OCI-LY1 (cell line): ENCODE results near the gene LRP8.

Experiments
- EZH2 ChIP-seq: fragments of 200-600 bp; sonication (generic), shearing (Covaris generic); IDR thresholded peaks from 2 replicates; pipeline ENCODE4 v1.8.0; 2017; ENCODE audit warnings: borderline replicate concordance, mixed run types, mild to moderate bottlenecking, antibody characterized with exemption, low read length, moderate library complexity, mixed read lengths
- TF ChIP-seq, protein P1 (sequence below): fragments of 200-600 bp; sonication (generic), shearing (Covaris generic); IDR thresholded peaks from 2 replicates; pipeline ENCODE4 v1.5.1; 2017; ENCODE audit warnings: mild to moderate bottlenecking, antibody characterized with exemption, low read length, moderate library complexity, mixed read lengths

DNA sequence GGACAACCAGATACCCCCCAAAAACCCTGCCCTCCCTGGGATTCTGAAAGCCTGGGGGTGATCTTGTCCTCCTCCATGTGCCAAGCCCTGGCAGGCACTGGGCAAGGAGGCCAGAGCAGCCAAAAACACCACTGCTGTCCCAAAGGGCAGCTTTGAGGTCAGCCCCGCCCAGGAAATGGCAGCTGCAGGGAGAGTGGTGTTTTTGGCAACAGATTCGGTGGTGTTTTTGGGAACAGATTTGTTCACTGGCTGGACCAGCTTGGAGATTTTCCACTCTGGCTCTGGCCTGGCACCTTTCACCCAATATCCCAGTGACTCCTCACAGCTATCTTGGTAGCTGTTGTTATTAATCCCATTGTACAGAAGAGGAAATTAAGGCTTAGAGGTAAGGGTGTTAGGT, 34.7 kb downstream of the LRP8 start:
- TF ChIP-seq, protein P1, sequence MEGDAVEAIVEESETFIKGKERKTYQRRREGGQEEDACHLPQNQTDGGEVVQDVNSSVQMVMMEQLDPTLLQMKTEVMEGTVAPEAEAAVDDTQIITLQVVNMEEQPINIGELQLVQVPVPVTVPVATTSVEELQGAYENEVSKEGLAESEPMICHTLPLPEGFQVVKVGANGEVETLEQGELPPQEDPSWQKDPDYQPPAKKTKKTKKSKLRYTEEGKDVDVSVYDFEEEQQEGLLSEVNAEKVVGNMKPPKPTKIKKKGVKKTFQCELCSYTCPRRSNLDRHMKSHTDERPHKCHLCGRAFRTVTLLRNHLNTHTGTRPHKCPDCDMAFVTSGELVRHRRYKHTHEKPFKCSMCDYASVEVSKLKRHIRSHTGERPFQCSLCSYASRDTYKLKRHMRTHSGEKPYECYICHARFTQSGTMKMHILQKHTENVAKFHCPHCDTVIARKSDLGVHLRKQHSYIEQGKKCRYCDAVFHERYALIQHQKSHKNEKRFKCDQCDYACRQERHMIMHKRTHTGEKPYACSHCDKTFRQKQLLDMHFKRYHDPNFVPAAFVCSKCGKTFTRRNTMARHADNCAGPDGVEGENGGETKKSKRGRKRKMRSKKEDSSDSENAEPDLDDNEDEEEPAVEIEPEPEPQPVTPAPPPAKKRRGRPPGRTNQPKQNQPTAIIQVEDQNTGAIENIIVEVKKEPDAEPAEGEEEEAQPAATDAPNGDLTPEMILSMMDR: no peak
- no peak for TF ChIP-seq EZH2
